ENCODE measurements around the gene CLEC11A.
"Not testable (repeated sequence)": the region's sequence is repeated elsewhere in the genome, so short reads cannot be mapped to it uniquely, and the experiment has no call there.

The CLEC11A gene

GRCh38 chr19:50741179-50741933 is 18.2 kb downstream of the CLEC11A start:
- H3K4me1 ChIP-seq (ENCODE audit: control insufficient read depth, insufficient read depth, low read length): no peaks in the 10 kb centered on the region
- H3K36me3 ChIP-seq (ENCODE audit: control insufficient read depth in 2 of 2, insufficient read depth in 1 of 2, low read length in 2 of 2): no peaks in the 10 kb centered on the region
- no peak overlapping the region for H3K4me3 ChIP-seq (ENCODE audit: low read depth, low read length)
- ChIA-PET CTCF (interaction anchor here (0.9 to 1.4 kb wide), 3 partner anchors 16 to 36 kb away, joined by 3 read pairs; no protein-coding TSS in a partner anchor), POLR2A (interaction anchor here (0.8 kb wide), 1 partner anchor 17 kb away, joined by 3 read pairs; no protein-coding TSS in a partner anchor)
- H3K27ac ChIP-seq (ENCODE audit: extremely low read depth, low read depth, low read length): no peak overlapping the region
- no peaks in the 10 kb centered on the region for H3K9me3 ChIP-seq (ENCODE audit: control insufficient read depth, insufficient read depth, low read depth, low read length)
- no peak for TF ChIP-seq ZNF350 (tag by site-specific recombination; IDR thresholded peaks at IDR 0.05)
- no peak for TF ChIP-seq ZNF747 (tag by site-specific recombination; IDR thresholded peaks at IDR 0.05)
- TF ChIP-seq ZBTB48 (tag by site-specific recombination; IDR thresholded peaks at IDR 0.05): no peak
- no peak for TF ChIP-seq ZXDB (tag by site-specific recombination; IDR thresholded peaks at IDR 0.05)

GRCh38 chr19:50743537-50743936 is 20.4 kb downstream of the CLEC11A start:
- Histone ChIP-seq H3K9me3 (ENCODE audit: control insufficient read depth, insufficient read depth, low read depth, low read length) (no peaks in the 10 kb centered on the region), H3K36me3 (ENCODE audit: control insufficient read depth in 2 of 2, insufficient read depth in 1 of 2, low read length in 2 of 2) (no peaks in the 10 kb centered on the region), H3K4me1 (ENCODE audit: control insufficient read depth, insufficient read depth, low read length) (no peaks in the 10 kb centered on the region), H3K4me3 (ENCODE audit: low read depth, low read length) (no peak overlapping the region), H3K27ac (ENCODE audit: extremely low read depth, low read depth, low read length) (no peak overlapping the region)
- ChIA-PET CTCF (interaction anchor here (0.6 to 2.7 kb wide), 2 partner anchors 19 to 58 kb away, joined by 3 to 11 read pairs; no protein-coding TSS in a partner anchor), POLR2A (interaction anchor here (0.6 to 0.7 kb wide), 2 partner anchors 368 to 410 kb away, joined by 3 to 4 read pairs; no protein-coding TSS in a partner anchor)
- no peak for TF ChIP-seq TSHZ1 (tag by site-specific recombination; IDR thresholded peaks at IDR 0.05; ENCODE audit: borderline replicate concordance)
- TF ChIP-seq PRDM10 (tag by site-specific recombination; IDR thresholded peaks at IDR 0.05): 0 out of 2 replicates have a peak, but pooled peaks have one; percentile 24

GRCh38 chr19:50745221-50745620 is 22.1 kb downstream of the CLEC11A start:
- Histone ChIP-seq H3K36me3 (ENCODE audit: control insufficient read depth in 2 of 2, insufficient read depth in 1 of 2, low read length in 2 of 2) (no peaks in the 10 kb centered on the region), H3K4me3 (ENCODE audit: low read depth, low read length) (no peak overlapping the region), H3K4me1 (ENCODE audit: control insufficient read depth, insufficient read depth, low read length) (no peaks in the 10 kb centered on the region), H3K9me3 (ENCODE audit: control insufficient read depth, insufficient read depth, low read depth, low read length) (no peaks in the 10 kb centered on the region), H3K27ac (ENCODE audit: extremely low read depth, low read depth, low read length) (no peak overlapping the region)
- ChIA-PET POLR2A (no interaction called here), CTCF (interaction anchor here (2.7 kb wide), 1 partner anchor 21 kb away, joined by 11 read pairs; no protein-coding TSS in a partner anchor)
- TF ChIP-seq ZNF626 (tag by site-specific recombination; IDR thresholded peaks at IDR 0.05) (no peak), KLF7 (tag by site-specific recombination; IDR thresholded peaks at IDR 0.05; ENCODE audit: borderline replicate concordance) (no peak), ZBTB6 (tag by site-specific recombination; IDR thresholded peaks at IDR 0.05) (no peak), SP3 (tag by site-specific recombination; IDR thresholded peaks at IDR 0.05) (no peak), ZBTB7A (tag by site-specific recombination; IDR thresholded peaks at IDR 0.05; ENCODE audit: low read depth) (no peak), ZNF366 (tag by site-specific recombination; conservative IDR thresholded peaks at IDR 0.05) (no peak)

GRCh38 chr19:50747141-50747540 is 24.0 kb downstream of the CLEC11A start:
- H3K27ac ChIP-seq (ENCODE audit: extremely low read depth, low read depth, low read length); CTCF ChIA-PET; H3K36me3 ChIP-seq (ENCODE audit: control insufficient read depth in 2 of 2, insufficient read depth in 1 of 2, low read length in 2 of 2); H3K4me3 ChIP-seq (ENCODE audit: low read depth, low read length); H3K4me1 ChIP-seq (ENCODE audit: control insufficient read depth, insufficient read depth, low read length); H3K9me3 ChIP-seq (ENCODE audit: control insufficient read depth, insufficient read depth, low read depth, low read length); POLR2A ChIA-PET: not testable (repeated sequence)
